Astrocyte (in vitro differentiated cells and primary cell): ENCODE results near the gene THSD7B. TPM values are rescaled to one million over a fixed set of nuclear protein-coding genes. Genes with fewer than 3 reads are reported as not detected.

Experiments used
- DNase-seq: peaks from one replicate; pipeline ENCODE4 v3.0.0-alpha.2; 2010; ENCODE audit warnings: low read depth
- FAIRE-seq: peaks from 2 replicates; lab custom pipeline; 2011; peaks lifted over from hg19 to GRCh38; lab: Jason Lieb, UNC
- H2AFZ ChIP-seq: 2 replicates; pipeline ENCODE4 v1.6.0; 2012; ENCODE audit warnings: low read depth, low read length, inconsistent platforms
- H3K27ac ChIP-seq: 2 replicates; pipeline ENCODE4 v1.5.1; 2011; ENCODE audit warnings: low read depth, low read length, inconsistent platforms
- H3K27me3 ChIP-seq: 2 replicates; pipeline ENCODE4 v1.6.0; 2011; ENCODE audit warnings: low read length, inconsistent platforms; ENCODE audit not compliant: insufficient read depth
- H3K36me3 ChIP-seq: 2 replicates; pipeline ENCODE4 v1.5.1; 2011; ENCODE audit warnings: low read length, inconsistent platforms; ENCODE audit not compliant: insufficient read depth
- H3K4me1 ChIP-seq: 2 replicates; pipeline ENCODE4 v1.5.1; 2011; ENCODE audit warnings: low read length, inconsistent platforms; ENCODE audit not compliant: insufficient read depth
- H3K4me2 ChIP-seq: 2 replicates; pipeline ENCODE4 v1.6.0; 2012; ENCODE audit warnings: low read length, inconsistent platforms
- H3K4me3 ChIP-seq: 2 replicates; pipeline ENCODE4 v1.5.1; 2011; ENCODE audit warnings: low read depth, mild to moderate bottlenecking, low read length, inconsistent platforms; ENCODE audit not compliant: insufficient read depth
- H3K79me2 ChIP-seq: 2 replicates; pipeline ENCODE4 v1.6.0; 2012; ENCODE audit warnings: mild to moderate bottlenecking, low read length, inconsistent platforms; ENCODE audit not compliant: insufficient read depth
- H3K9ac ChIP-seq: 2 replicates; pipeline ENCODE4 v1.6.0; 2012; ENCODE audit warnings: mild to moderate bottlenecking, low read length, inconsistent platforms
- H3K9me3 ChIP-seq: 2 replicates; pipeline ENCODE4 v1.5.1; 2012; ENCODE audit warnings: low read depth, mild to moderate bottlenecking, low read length, inconsistent platforms; ENCODE audit not compliant: insufficient read depth
- H4K20me1 ChIP-seq: 2 replicates; pipeline ENCODE4 v1.6.0; 2012; ENCODE audit warnings: low read length, inconsistent platforms; ENCODE audit not compliant: insufficient read depth
- H3K27ac Mint-ChIP-seq: one replicate; pipeline ENCODE4 v1.8.0; 2021; ENCODE audit warnings: mild to moderate bottlenecking, mixed read lengths; ENCODE audit not compliant: unreplicated experiment
- H3K27me3 Mint-ChIP-seq: one replicate; pipeline ENCODE4 v1.8.0; 2021; ENCODE audit warnings: low read depth, mixed read lengths; ENCODE audit not compliant: unreplicated experiment
- H3K36me3 Mint-ChIP-seq: one replicate; pipeline ENCODE4 v1.8.0; 2021; ENCODE audit warnings: low read depth, mixed read lengths; ENCODE audit not compliant: unreplicated experiment
- H3K4me1 Mint-ChIP-seq: one replicate; pipeline ENCODE4 v1.8.0; 2021; ENCODE audit warnings: low read depth, mixed read lengths; ENCODE audit not compliant: unreplicated experiment
- H3K4me3 Mint-ChIP-seq: one replicate; pipeline ENCODE4 v1.8.0; 2021; ENCODE audit warnings: mild to moderate bottlenecking, moderate library complexity, mixed read lengths; ENCODE audit not compliant: unreplicated experiment
- H3K9me3 Mint-ChIP-seq: one replicate; pipeline ENCODE4 v1.8.0; 2021; ENCODE audit warnings: mild to moderate bottlenecking, mixed read lengths; ENCODE audit not compliant: unreplicated experiment
- EZH2 ChIP-seq: IDR thresholded peaks from 2 replicates; pipeline ENCODE4 v1.6.1; 2012; ENCODE audit warnings: mild to moderate bottlenecking, low read length, inconsistent platforms; ENCODE audit not compliant: insufficient read depth
- total RNA-seq: library from RNA; stranded (reverse); gene quantifications from 2 replicates; pipeline ENCODE4 v1.2.1, GENCODE V29; 2021
- TF ChIP-seq, protein P1 (sequence below): IDR thresholded peaks from 2 replicates; pipeline ENCODE4 v1.5.1; 2011; ENCODE audit warnings: low read depth, mild to moderate bottlenecking, inconsistent platforms, low read length, moderate library complexity; ENCODE audit not compliant: insufficient read depth

Gene THSD7B
- total RNA-seq, 1 donor from 2014 or later = 0.18 TPM

DNA sequence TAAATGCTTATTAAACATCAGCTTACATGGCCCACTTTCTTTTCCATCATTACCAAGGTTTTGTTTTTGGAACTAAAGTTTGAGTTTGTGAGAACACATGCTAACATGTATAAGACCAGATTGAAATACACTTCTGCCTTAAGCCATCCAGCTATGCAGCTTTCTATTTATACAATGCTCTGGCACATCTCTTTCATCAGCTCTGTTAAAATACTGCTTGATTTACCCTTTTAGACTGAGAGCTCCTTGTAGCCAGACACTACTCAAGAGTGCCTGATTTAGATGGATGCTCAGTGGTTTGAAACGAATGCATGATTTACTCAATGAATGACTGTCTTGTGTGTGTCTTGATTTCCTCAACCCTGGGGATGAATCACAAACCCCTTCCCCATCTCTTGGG lies 392.5 kb downstream of the THSD7B start:
- H3K4me3 Mint-ChIP-seq = no peak overlapping the region
- no peaks in the 10 kb centered on the region for H3K9me3 Mint-ChIP-seq
- no peaks in the 10 kb centered on the region for H3K79me2 ChIP-seq
- no peak for FAIRE-seq
- no peaks in the 10 kb centered on the region for H3K27me3 Mint-ChIP-seq
- H3K4me1 Mint-ChIP-seq = peaks cover 12% of the 10 kb centered on the region
- H3K36me3 ChIP-seq = no peaks in the 10 kb centered on the region
- no peaks in the 10 kb centered on the region for H3K9me3 ChIP-seq
- no peaks in the 10 kb centered on the region for H4K20me1 ChIP-seq
- no peak overlapping the region for H3K27ac Mint-ChIP-seq
- no peak overlapping the region for H3K27ac ChIP-seq
- no peaks in the 10 kb centered on the region for H3K36me3 Mint-ChIP-seq
- no peak for TF ChIP-seq EZH2
- TF ChIP-seq, protein P1, sequence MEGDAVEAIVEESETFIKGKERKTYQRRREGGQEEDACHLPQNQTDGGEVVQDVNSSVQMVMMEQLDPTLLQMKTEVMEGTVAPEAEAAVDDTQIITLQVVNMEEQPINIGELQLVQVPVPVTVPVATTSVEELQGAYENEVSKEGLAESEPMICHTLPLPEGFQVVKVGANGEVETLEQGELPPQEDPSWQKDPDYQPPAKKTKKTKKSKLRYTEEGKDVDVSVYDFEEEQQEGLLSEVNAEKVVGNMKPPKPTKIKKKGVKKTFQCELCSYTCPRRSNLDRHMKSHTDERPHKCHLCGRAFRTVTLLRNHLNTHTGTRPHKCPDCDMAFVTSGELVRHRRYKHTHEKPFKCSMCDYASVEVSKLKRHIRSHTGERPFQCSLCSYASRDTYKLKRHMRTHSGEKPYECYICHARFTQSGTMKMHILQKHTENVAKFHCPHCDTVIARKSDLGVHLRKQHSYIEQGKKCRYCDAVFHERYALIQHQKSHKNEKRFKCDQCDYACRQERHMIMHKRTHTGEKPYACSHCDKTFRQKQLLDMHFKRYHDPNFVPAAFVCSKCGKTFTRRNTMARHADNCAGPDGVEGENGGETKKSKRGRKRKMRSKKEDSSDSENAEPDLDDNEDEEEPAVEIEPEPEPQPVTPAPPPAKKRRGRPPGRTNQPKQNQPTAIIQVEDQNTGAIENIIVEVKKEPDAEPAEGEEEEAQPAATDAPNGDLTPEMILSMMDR = no peak
- H3K4me2 ChIP-seq = no peak overlapping the region
- no peak overlapping the region for H2AFZ ChIP-seq
- no peak for DNase-seq
- H3K9ac ChIP-seq = no peak overlapping the region
- H3K4me3 ChIP-seq = no peak overlapping the region
- H3K4me1 ChIP-seq = peaks cover 11% of the 10 kb centered on the region
- no peaks in the 10 kb centered on the region for H3K27me3 ChIP-seq

DNA sequence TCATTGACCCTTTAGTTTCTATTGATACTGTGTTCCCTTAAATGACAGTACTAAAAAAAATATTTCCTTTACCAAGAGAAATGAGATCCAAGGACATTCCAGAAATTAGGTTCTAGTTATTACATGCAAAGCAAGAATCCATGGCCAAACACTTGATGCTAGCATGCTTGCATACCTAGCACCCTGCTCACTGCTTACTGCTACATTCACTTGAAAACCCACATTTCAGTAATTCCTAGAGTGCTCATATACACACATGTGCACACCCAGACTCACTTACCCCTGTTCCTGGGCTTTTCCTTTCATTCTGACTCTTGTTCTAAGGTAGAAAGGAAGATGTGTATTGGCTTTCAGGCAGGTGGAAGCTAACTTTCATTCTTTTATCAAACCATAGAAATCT lies 395.9 kb downstream of the THSD7B start:
- Mint-ChIP-seq H3K9me3 (peaks cover 3% of the 10 kb centered on the region), H3K36me3 (no peaks in the 10 kb centered on the region), H3K4me3 (no peak overlapping the region), H3K27ac (no peak overlapping the region), H3K27me3 (no peaks in the 10 kb centered on the region), H3K4me1 (no peaks in the 10 kb centered on the region)
- no peak for TF ChIP-seq EZH2
- TF ChIP-seq, protein P1 = no peak
- FAIRE-seq (no peak), DNase-seq (no peak)
- Histone ChIP-seq H4K20me1 (no peaks in the 10 kb centered on the region), H3K9ac (no peak overlapping the region), H3K9me3 (peaks cover 4% of the 10 kb centered on the region), H3K4me1 (peaks cover under 1% of the 10 kb centered on the region), H2AFZ (no peak overlapping the region), H3K4me3 (no peak overlapping the region), H3K79me2 (no peaks in the 10 kb centered on the region), H3K36me3 (no peaks in the 10 kb centered on the region), H3K4me2 (no peak overlapping the region), H3K27me3 (no peaks in the 10 kb centered on the region), H3K27ac (no peak overlapping the region)

GRCh38 chr2:137165968-137166367 lies 400.6 kb downstream of the THSD7B start:
- H3K9me3 Mint-ChIP-seq = peaks cover 3% of the 10 kb centered on the region
- Histone ChIP-seq H3K4me1 (no peaks in the 10 kb centered on the region), H3K4me3 (no peak overlapping the region), H2AFZ (no peak overlapping the region), H3K4me2 (no peak overlapping the region), H3K27me3 (no peaks in the 10 kb centered on the region), H3K36me3 (no peaks in the 10 kb centered on the region), H3K9ac (no peak overlapping the region), H3K9me3 (peaks cover 4% of the 10 kb centered on the region), H3K79me2 (no peaks in the 10 kb centered on the region), H3K27ac (no peak overlapping the region), H4K20me1 (no peaks in the 10 kb centered on the region)
- no peak overlapping the region for H3K27ac Mint-ChIP-seq
- TF ChIP-seq, protein P1 = no peak
- no peak for TF ChIP-seq EZH2
- FAIRE-seq (no peak), DNase-seq (no peak)
- no peak overlapping the region for H3K4me3 Mint-ChIP-seq
- peaks cover 3% of the 10 kb centered on the region for H3K4me1 Mint-ChIP-seq
- H3K36me3 Mint-ChIP-seq = no peaks in the 10 kb centered on the region
- H3K27me3 Mint-ChIP-seq = no peaks in the 10 kb centered on the region
